ENCODE results near the gene SLC26A8.

Gene SLC26A8

GRCh38 chr6:36023996-36024795 is at the start of gene SLC26A8:
TSS of gene SLC26A8 (minus strand) at chr6:36024641. CDS start at chr6:36019707, 4,934 bp downstream.
- H3K27me3 ChIP-seq (ENCODE audit: control insufficient read depth, insufficient read depth, low read length) = peaks cover 15% of the 10 kb centered on the region
- H3K9me3 ChIP-seq (ENCODE audit: control insufficient read depth, low read depth, low read length) = no peaks in the 10 kb centered on the region
- H3K27ac ChIP-seq (ENCODE audit: low read length) = no peak within 1 kb of the TSS
- H3K4me1 ChIP-seq (ENCODE audit: control insufficient read depth, low read depth, low read length) = peaks cover 12% of the 10 kb centered on the region
- peak within 1 kb of the TSS; percentile 19 for H3K9ac ChIP-seq (ENCODE audit: low read length)
- H3K36me3 ChIP-seq (ENCODE audit: control insufficient read depth, low read depth, low read length) = no peaks in the 10 kb centered on the region
- H3K4me3 ChIP-seq (ENCODE audit: low read length) = peak within 1 kb of the TSS; percentile 63

- no peaks in the 10 kb centered on the region for H3K27me3 ChIP-seq (ENCODE audit: control insufficient read depth, insufficient read depth, low read length)
- no peak overlapping the region for H3K9ac ChIP-seq (ENCODE audit: low read length)
- no peak overlapping the region for H3K27ac ChIP-seq (ENCODE audit: low read length)
- H3K9me3 ChIP-seq (ENCODE audit: control insufficient read depth, low read depth, low read length) = no peaks in the 10 kb centered on the region
- no peaks in the 10 kb centered on the region for H3K4me1 ChIP-seq (ENCODE audit: control insufficient read depth, low read depth, low read length)
- no peak overlapping the region for H3K4me3 ChIP-seq (ENCODE audit: low read length)
- H3K36me3 ChIP-seq (ENCODE audit: control insufficient read depth, low read depth, low read length) = peaks cover 6% of the 10 kb centered on the region
These were observed 49.1 kb upstream of the SLC26A8 start for GRCh38 chr6:36073587-36073986.

GRCh38 chr6:36072681-36073080 is 48.2 kb upstream of the SLC26A8 start:
- Histone ChIP-seq H3K36me3 (ENCODE audit: control insufficient read depth, low read depth, low read length) (no peaks in the 10 kb centered on the region), H3K4me3 (ENCODE audit: low read length) (no peak overlapping the region), H3K4me1 (ENCODE audit: control insufficient read depth, low read depth, low read length) (no peaks in the 10 kb centered on the region), H3K9ac (ENCODE audit: low read length) (no peak overlapping the region), H3K27me3 (ENCODE audit: control insufficient read depth, insufficient read depth, low read length) (no peaks in the 10 kb centered on the region), H3K9me3 (ENCODE audit: control insufficient read depth, low read depth, low read length) (no peaks in the 10 kb centered on the region), H3K27ac (ENCODE audit: low read length) (no peak overlapping the region)

GRCh38 chr6:36071714-36072113 is 47.3 kb upstream of the SLC26A8 start:
- no peak overlapping the region for H3K27ac ChIP-seq (ENCODE audit: low read length)
- H3K36me3 ChIP-seq (ENCODE audit: control insufficient read depth, low read depth, low read length) = no peaks in the 10 kb centered on the region
- no peaks in the 10 kb centered on the region for H3K27me3 ChIP-seq (ENCODE audit: control insufficient read depth, insufficient read depth, low read length)
- H3K4me3 ChIP-seq (ENCODE audit: low read length) = no peak overlapping the region
- no peaks in the 10 kb centered on the region for H3K9me3 ChIP-seq (ENCODE audit: control insufficient read depth, low read depth, low read length)
- no peak overlapping the region for H3K9ac ChIP-seq (ENCODE audit: low read length)
- H3K4me1 ChIP-seq (ENCODE audit: control insufficient read depth, low read depth, low read length) = no peaks in the 10 kb centered on the region

- Histone ChIP-seq H3K36me3 (ENCODE audit: control insufficient read depth, low read depth, low read length) (no peaks in the 10 kb centered on the region), H3K9me3 (ENCODE audit: control insufficient read depth, low read depth, low read length) (no peaks in the 10 kb centered on the region), H3K27ac (ENCODE audit: low read length) (no peak overlapping the region), H3K4me3 (ENCODE audit: low read length) (no peak overlapping the region), H3K4me1 (ENCODE audit: control insufficient read depth, low read depth, low read length) (no peaks in the 10 kb centered on the region), H3K27me3 (ENCODE audit: control insufficient read depth, insufficient read depth, low read length) (no peaks in the 10 kb centered on the region), H3K9ac (ENCODE audit: low read length) (no peak overlapping the region)
These were observed 46.8 kb upstream of the SLC26A8 start for GRCh38 chr6:36071281-36071680.

GRCh38 chr6:36070252-36070651 is 45.8 kb upstream of the SLC26A8 start:
- no peak overlapping the region for H3K4me3 ChIP-seq (ENCODE audit: low read length)
- no peaks in the 10 kb centered on the region for H3K9me3 ChIP-seq (ENCODE audit: control insufficient read depth, low read depth, low read length)
- H3K9ac ChIP-seq (ENCODE audit: low read length) = no peak overlapping the region
- no peaks in the 10 kb centered on the region for H3K4me1 ChIP-seq (ENCODE audit: control insufficient read depth, low read depth, low read length)
- H3K27me3 ChIP-seq (ENCODE audit: control insufficient read depth, insufficient read depth, low read length) = no peaks in the 10 kb centered on the region
- no peaks in the 10 kb centered on the region for H3K36me3 ChIP-seq (ENCODE audit: control insufficient read depth, low read depth, low read length)
- no peak overlapping the region for H3K27ac ChIP-seq (ENCODE audit: low read length)

GRCh38 chr6:36069573-36069972 is 45.1 kb upstream of the SLC26A8 start:
- Histone ChIP-seq H3K4me3 (ENCODE audit: low read length) (no peak overlapping the region), H3K4me1 (ENCODE audit: control insufficient read depth, low read depth, low read length) (no peaks in the 10 kb centered on the region), H3K36me3 (ENCODE audit: control insufficient read depth, low read depth, low read length) (no peaks in the 10 kb centered on the region), H3K9ac (ENCODE audit: low read length) (no peak overlapping the region), H3K9me3 (ENCODE audit: control insufficient read depth, low read depth, low read length) (no peaks in the 10 kb centered on the region), H3K27me3 (ENCODE audit: control insufficient read depth, insufficient read depth, low read length) (no peaks in the 10 kb centered on the region), H3K27ac (ENCODE audit: low read length) (no peak overlapping the region)

- Histone ChIP-seq H3K4me3 (ENCODE audit: low read length) (no peak overlapping the region), H3K27me3 (ENCODE audit: control insufficient read depth, insufficient read depth, low read length) (no peaks in the 10 kb centered on the region), H3K36me3 (ENCODE audit: control insufficient read depth, low read depth, low read length) (no peaks in the 10 kb centered on the region), H3K9ac (ENCODE audit: low read length) (no peak overlapping the region), H3K27ac (ENCODE audit: low read length) (no peak overlapping the region), H3K4me1 (ENCODE audit: control insufficient read depth, low read depth, low read length) (no peaks in the 10 kb centered on the region), H3K9me3 (ENCODE audit: control insufficient read depth, low read depth, low read length) (no peaks in the 10 kb centered on the region)
These were observed 44.1 kb upstream of the SLC26A8 start for GRCh38 chr6:36068586-36068985.

- Histone ChIP-seq H3K4me3 (ENCODE audit: low read length) (no peak overlapping the region), H3K36me3 (ENCODE audit: control insufficient read depth, low read depth, low read length) (no peaks in the 10 kb centered on the region), H3K27ac (ENCODE audit: low read length) (no peak overlapping the region), H3K9ac (ENCODE audit: low read length) (no peak overlapping the region), H3K9me3 (ENCODE audit: control insufficient read depth, low read depth, low read length) (no peaks in the 10 kb centered on the region), H3K4me1 (ENCODE audit: control insufficient read depth, low read depth, low read length) (no peaks in the 10 kb centered on the region), H3K27me3 (ENCODE audit: control insufficient read depth, insufficient read depth, low read length) (no peaks in the 10 kb centered on the region)
These were observed 43.6 kb upstream of the SLC26A8 start for GRCh38 chr6:36068012-36068392.

- no peaks in the 10 kb centered on the region for H3K9me3 ChIP-seq (ENCODE audit: control insufficient read depth, low read depth, low read length)
- no peak overlapping the region for H3K9ac ChIP-seq (ENCODE audit: low read length)
- no peak overlapping the region for H3K4me3 ChIP-seq (ENCODE audit: low read length)
- H3K27ac ChIP-seq (ENCODE audit: low read length) = no peak overlapping the region
- no peaks in the 10 kb centered on the region for H3K27me3 ChIP-seq (ENCODE audit: control insufficient read depth, insufficient read depth, low read length)
- H3K4me1 ChIP-seq (ENCODE audit: control insufficient read depth, low read depth, low read length) = no peaks in the 10 kb centered on the region
- no peaks in the 10 kb centered on the region for H3K36me3 ChIP-seq (ENCODE audit: control insufficient read depth, low read depth, low read length)
These were observed 43.1 kb upstream of the SLC26A8 start for GRCh38 chr6:36067374-36068011.

- no peaks in the 10 kb centered on the region for H3K36me3 ChIP-seq (ENCODE audit: control insufficient read depth, low read depth, low read length)
- H3K9ac ChIP-seq (ENCODE audit: low read length) = no peak overlapping the region
- H3K4me1 ChIP-seq (ENCODE audit: control insufficient read depth, low read depth, low read length) = no peaks in the 10 kb centered on the region
- H3K9me3 ChIP-seq (ENCODE audit: control insufficient read depth, low read depth, low read length) = no peaks in the 10 kb centered on the region
- no peak overlapping the region for H3K27ac ChIP-seq (ENCODE audit: low read length)
- H3K4me3 ChIP-seq (ENCODE audit: low read length) = no peak overlapping the region
- no peaks in the 10 kb centered on the region for H3K27me3 ChIP-seq (ENCODE audit: control insufficient read depth, insufficient read depth, low read length)
These were observed 42.4 kb upstream of the SLC26A8 start for GRCh38 chr6:36066817-36067216.

GRCh38 chr6:36065916-36066315 is 41.5 kb upstream of the SLC26A8 start:
- Histone ChIP-seq H3K4me3 (ENCODE audit: low read length) (no peak overlapping the region), H3K9me3 (ENCODE audit: control insufficient read depth, low read depth, low read length) (no peaks in the 10 kb centered on the region), H3K9ac (ENCODE audit: low read length) (no peak overlapping the region), H3K27me3 (ENCODE audit: control insufficient read depth, insufficient read depth, low read length) (no peaks in the 10 kb centered on the region), H3K36me3 (ENCODE audit: control insufficient read depth, low read depth, low read length) (no peaks in the 10 kb centered on the region), H3K4me1 (ENCODE audit: control insufficient read depth, low read depth, low read length) (no peaks in the 10 kb centered on the region), H3K27ac (ENCODE audit: low read length) (no peak overlapping the region)
